HEK293T (cell line): ENCODE data around the gene PTCH2.

Source experiments
- ARNT ChIP-seq: fragments of 450-650 bp; IDR thresholded peaks from 2 replicates; pipeline ENCODE4 v1.6.1; 2017; ENCODE audit warnings: mild to moderate bottlenecking
- CTBP1 ChIP-seq: fragments of 450-650 bp; IDR thresholded peaks from 2 replicates; pipeline ENCODE4 v1.6.1; 2016; ENCODE audit warnings: borderline replicate concordance
- ELF4 ChIP-seq: fragments of 450-650 bp; IDR thresholded peaks from 2 replicates; pipeline ENCODE4 v1.6.1; 2017; ENCODE audit warnings: antibody characterized with exemption
- FOXA1 ChIP-seq: fragments of 450-650 bp; IDR thresholded peaks from 2 replicates; pipeline ENCODE4 v1.6.1; 2016; ENCODE audit warnings: mild to moderate bottlenecking
- FOXK2 ChIP-seq: fragments of 450-650 bp; IDR thresholded peaks from 2 replicates; pipeline ENCODE4 v1.6.1; 2016; ENCODE audit warnings: mild to moderate bottlenecking
- FOXM1 ChIP-seq: fragments of 450-650 bp; IDR thresholded peaks from 2 replicates; pipeline ENCODE4 v1.6.1; 2017; ENCODE audit warnings: mild to moderate bottlenecking, borderline replicate concordance
- L3MBTL2 ChIP-seq: fragments of 450-650 bp; conservative IDR thresholded peaks from 2 replicates; pipeline ENCODE4 v1.6.1; 2016; ENCODE audit warnings: mild to moderate bottlenecking
- LEF1 ChIP-seq: fragments of 450-650 bp; IDR thresholded peaks from 2 replicates; pipeline ENCODE4 v1.6.1; 2017; ENCODE audit warnings: mild to moderate bottlenecking, borderline replicate concordance
- SP1 ChIP-seq: fragments of 450-650 bp; IDR thresholded peaks from 2 replicates; pipeline ENCODE4 v1.6.1; 2017
- SUZ12 ChIP-seq: fragments of 450-650 bp; IDR thresholded peaks from 2 replicates; pipeline ENCODE4 v1.6.1; 2016; ENCODE audit warnings: mild to moderate bottlenecking
- TARDBP ChIP-seq: fragments of 450-650 bp; IDR thresholded peaks from 2 replicates; pipeline ENCODE4 v1.6.1; 2016
- TF ChIP-seq, protein P1 (sequence below): fragments of 450-650 bp; IDR thresholded peaks from 2 replicates; pipeline ENCODE4 v1.6.1; 2016

- TF ChIP-seq SP1 (no peak), FOXA1 (no peak), ELF4 (no peak), FOXK2 (no peak), TARDBP (no peak), LEF1 (no peak), FOXM1 (no peak), CTBP1 (no peak), SUZ12 (no peak), ARNT (no peak), L3MBTL2 (no peak)
- TF ChIP-seq, protein P1, sequence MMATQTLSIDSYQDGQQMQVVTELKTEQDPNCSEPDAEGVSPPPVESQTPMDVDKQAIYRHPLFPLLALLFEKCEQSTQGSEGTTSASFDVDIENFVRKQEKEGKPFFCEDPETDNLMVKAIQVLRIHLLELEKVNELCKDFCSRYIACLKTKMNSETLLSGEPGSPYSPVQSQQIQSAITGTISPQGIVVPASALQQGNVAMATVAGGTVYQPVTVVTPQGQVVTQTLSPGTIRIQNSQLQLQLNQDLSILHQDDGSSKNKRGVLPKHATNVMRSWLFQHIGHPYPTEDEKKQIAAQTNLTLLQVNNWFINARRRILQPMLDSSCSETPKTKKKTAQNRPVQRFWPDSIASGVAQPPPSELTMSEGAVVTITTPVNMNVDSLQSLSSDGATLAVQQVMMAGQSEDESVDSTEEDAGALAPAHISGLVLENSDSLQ, result no peak
These were observed 32.8 kb downstream of the PTCH2 start for GRCh38 chr1:44810101-44810761.
